ENCODE measurements around the gene IL1RAP. TPM values are rescaled to one million over a fixed set of nuclear protein-coding genes. Genes with fewer than 3 reads are reported as not detected.
A peak's percentile ranks its signal among the peaks of the same experiment; 100 is the strongest.

Gene IL1RAP, protein sequence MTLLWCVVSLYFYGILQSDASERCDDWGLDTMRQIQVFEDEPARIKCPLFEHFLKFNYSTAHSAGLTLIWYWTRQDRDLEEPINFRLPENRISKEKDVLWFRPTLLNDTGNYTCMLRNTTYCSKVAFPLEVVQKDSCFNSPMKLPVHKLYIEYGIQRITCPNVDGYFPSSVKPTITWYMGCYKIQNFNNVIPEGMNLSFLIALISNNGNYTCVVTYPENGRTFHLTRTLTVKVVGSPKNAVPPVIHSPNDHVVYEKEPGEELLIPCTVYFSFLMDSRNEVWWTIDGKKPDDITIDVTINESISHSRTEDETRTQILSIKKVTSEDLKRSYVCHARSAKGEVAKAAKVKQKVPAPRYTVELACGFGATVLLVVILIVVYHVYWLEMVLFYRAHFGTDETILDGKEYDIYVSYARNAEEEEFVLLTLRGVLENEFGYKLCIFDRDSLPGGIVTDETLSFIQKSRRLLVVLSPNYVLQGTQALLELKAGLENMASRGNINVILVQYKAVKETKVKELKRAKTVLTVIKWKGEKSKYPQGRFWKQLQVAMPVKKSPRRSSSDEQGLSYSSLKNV
- total RNA-seq (2014; rRNA removed; shearing (Covaris generic)) (3.6 and 5.0 TPM in 2 replicates), polyA plus RNA-seq (2016; fragmentation: Nextera tagmentation; extraction: Ambion mirVana) (3.4 and 3.6 TPM in 2 replicates)
- long read RNA-seq, partial matches to known transcripts: 1 of 1 reads
- long read RNA-seq, other reads (novel, unspliced or antisense): 0 of 1 reads

DNA sequence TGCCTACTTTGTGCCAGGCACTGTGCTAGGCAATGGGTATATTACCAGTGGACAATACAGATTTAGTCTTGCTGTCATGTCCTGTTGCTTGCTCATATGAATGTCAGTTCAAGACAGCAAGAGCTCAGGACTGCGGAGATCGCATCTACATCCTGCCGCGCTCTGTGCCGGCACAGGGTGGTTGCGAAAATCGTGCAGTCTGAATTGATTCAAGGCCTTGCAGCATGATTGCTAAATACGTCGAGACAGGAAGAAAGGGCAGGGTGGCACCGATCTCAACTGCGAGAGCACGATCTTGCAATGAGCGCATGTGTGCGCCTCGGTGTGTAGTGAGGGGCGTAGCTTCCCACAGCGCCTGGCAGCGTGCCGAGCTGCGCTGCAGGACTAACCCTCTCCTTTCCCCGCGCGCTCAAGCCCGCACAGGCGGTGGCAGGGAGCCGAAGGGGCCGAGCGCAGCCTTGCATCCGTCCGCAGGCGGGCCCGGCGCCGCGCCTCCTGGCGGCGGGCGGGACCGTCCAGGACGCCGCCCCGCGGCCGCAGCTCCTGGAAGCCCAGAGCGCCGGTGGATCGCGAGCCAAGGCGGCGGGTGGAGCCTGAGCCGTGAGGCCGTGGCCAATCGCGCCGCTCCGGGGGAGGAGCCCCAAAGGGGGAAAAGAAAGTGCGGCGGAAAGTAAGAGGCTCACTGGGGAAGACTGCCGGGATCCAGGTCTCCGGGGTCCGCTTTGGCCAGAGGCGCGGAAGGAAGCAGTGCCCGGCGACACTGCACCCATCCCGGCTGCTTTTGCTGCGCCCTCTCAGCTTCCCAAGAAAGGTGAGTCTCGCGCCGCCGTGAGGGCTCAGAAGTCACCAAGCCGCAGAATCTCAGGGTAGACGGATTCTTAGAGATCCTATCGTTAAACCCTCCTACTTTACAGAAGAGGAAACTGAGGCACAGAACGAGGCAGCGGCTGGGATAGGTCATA is at the start of gene IL1RAP:
IL1RAP (plus strand) TSS at position 677 of the 962 bp plus-strand sequence. CDS start 50,205 bp downstream, outside the sequence.
- Histone ChIP-seq H3K4me1 (ENCODE audit: insufficient read depth) (peaks cover 4% of the 10 kb centered on the region; the same call in 1 of the 2 replicates), H3K4me2 (peak within 1 kb of the TSS; percentile 92), H3K36me3 (ENCODE audit: insufficient read depth) (no peaks in the 10 kb centered on the region), H4K20me1 (replicated peaks; ENCODE audit: insufficient read depth) (no peaks in the 10 kb centered on the region), H3K4me3 (peak within 1 kb of the TSS; percentile 86), H3K9me2 (ENCODE audit: insufficient read depth) (no peaks in the 10 kb centered on the region), H2AFZ (peak within 1 kb of the TSS; percentile 100), H3K27ac (ENCODE audit: low read depth) (no peak within 1 kb of the TSS), H3K79me2 (replicated peaks; ENCODE audit: insufficient read depth) (no peaks in the 10 kb centered on the region), H3K27me3 (ENCODE audit: insufficient read depth) (peaks cover 48% of the 10 kb centered on the region), H3F3A (replicated peaks; ENCODE audit: low read depth) (no peaks in the 10 kb centered on the region)
- H3K9me3 Mint-ChIP-seq: no peaks in the 10 kb centered on the region
- DNase-seq (ENCODE audit: low spot score) (peak; percentile 93), ATAC-seq (peak; percentile 96)
- peaks cover 14% of the 10 kb centered on the region for H3K4me1 Mint-ChIP-seq
- H3K36me3 Mint-ChIP-seq (ENCODE audit: low read depth): no peaks in the 10 kb centered on the region; the same call in 2 of the 3 replicates
- H3K4me3 Mint-ChIP-seq: peak within 1 kb of the TSS; percentile 82
- TF ChIP-seq STAT1 (IDR thresholded peaks at IDR 0.05; ENCODE audit: unreplicated experiment) (no peak), ZNF114 (CRISPR knock-in tag; IDR thresholded peaks at IDR 0.05) (no peak), POLR2AphosphoS5 (IDR thresholded peaks at IDR 0.05; ENCODE audit: low read depth) (peak; percentile 47; the same call in 1 of the 2 replicates), EZH2 (IDR thresholded peaks at IDR 0.05; ENCODE audit: low read depth, unreplicated experiment) (no peak), EZH2phosphoT487 (IDR thresholded peaks at IDR 0.05; ENCODE audit: unreplicated experiment) (no peak), ZNF331 (CRISPR knock-in tag; IDR thresholded peaks at IDR 0.05; ENCODE audit: low read depth) (no peak)
- TF ChIP-seq, protein P1, sequence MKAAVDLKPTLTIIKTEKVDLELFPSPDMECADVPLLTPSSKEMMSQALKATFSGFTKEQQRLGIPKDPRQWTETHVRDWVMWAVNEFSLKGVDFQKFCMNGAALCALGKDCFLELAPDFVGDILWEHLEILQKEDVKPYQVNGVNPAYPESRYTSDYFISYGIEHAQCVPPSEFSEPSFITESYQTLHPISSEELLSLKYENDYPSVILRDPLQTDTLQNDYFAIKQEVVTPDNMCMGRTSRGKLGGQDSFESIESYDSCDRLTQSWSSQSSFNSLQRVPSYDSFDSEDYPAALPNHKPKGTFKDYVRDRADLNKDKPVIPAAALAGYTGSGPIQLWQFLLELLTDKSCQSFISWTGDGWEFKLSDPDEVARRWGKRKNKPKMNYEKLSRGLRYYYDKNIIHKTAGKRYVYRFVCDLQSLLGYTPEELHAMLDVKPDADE (IDR thresholded peaks at IDR 0.05): no peak
- TF ChIP-seq, protein P2, sequence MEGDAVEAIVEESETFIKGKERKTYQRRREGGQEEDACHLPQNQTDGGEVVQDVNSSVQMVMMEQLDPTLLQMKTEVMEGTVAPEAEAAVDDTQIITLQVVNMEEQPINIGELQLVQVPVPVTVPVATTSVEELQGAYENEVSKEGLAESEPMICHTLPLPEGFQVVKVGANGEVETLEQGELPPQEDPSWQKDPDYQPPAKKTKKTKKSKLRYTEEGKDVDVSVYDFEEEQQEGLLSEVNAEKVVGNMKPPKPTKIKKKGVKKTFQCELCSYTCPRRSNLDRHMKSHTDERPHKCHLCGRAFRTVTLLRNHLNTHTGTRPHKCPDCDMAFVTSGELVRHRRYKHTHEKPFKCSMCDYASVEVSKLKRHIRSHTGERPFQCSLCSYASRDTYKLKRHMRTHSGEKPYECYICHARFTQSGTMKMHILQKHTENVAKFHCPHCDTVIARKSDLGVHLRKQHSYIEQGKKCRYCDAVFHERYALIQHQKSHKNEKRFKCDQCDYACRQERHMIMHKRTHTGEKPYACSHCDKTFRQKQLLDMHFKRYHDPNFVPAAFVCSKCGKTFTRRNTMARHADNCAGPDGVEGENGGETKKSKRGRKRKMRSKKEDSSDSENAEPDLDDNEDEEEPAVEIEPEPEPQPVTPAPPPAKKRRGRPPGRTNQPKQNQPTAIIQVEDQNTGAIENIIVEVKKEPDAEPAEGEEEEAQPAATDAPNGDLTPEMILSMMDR (conservative IDR thresholded peaks at IDR 0.05; ENCODE audit: low read depth in 2 of 2): peak; percentile 53
- peaks cover 19% of the 10 kb centered on the region for H3K27me3 Mint-ChIP-seq (ENCODE audit: insufficient read depth, low read depth, poor library complexity)
- no peak within 1 kb of the TSS for H3K27ac Mint-ChIP-seq
